DMS153 treated with DMSO at 0.1 percent for 48 hours (cell line): ENCODE data around the gene KRT12.
"Not testable (repeated sequence)": the region's sequence is repeated elsewhere in the genome, so short reads cannot be mapped to it uniquely, and the experiment has no call there.

Experiments
- DNase-seq: peaks from one replicate; lab custom pipeline; 2025; ENCODE audit not compliant: unreplicated experiment; lab: John Stamatoyannopoulos, UW

Gene KRT12

DNA sequence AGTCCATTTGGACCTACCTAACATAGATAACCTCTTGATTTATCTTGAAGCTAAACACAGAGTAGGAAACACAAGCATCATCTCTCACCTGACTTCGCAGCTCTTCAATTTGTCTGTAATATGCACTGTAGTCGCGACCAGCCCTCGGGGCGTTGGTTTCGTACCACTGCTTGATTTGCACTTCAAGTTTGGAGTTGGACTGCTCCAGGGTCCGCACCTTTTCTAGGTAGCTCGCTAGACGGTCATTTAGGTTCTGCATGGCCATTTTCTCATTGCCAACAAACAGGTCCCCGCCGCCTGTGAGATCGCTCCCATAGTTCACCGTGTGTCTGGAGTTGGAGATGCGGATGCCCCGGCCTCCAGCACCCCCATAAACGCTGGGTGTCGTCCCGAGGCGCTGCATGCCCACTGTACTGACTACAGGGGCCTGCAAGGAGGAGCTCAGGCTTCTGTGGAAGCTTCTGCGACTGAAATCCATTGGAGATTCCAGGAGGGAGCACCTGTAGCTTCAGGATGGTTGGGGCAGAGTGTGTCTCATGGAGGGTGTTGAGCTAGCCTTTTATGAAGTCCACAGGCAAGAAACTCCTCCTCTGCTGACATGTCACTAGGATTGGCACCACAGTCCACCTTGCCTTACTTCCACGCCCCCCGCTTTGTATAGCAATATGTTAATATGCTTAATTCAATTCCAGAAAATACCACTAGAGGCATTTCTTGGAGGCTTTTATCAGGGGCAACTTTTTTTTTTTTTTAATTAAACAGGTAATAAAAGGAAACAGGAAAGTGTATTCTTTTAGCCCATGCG is 17.9 kb upstream of the KRT12 start, which contains the start of gene KRT20:
Gene KRT20 (minus strand): TSS at position 535 of the 805 bp plus-strand sequence. CDS start 57 bp downstream, at position 478.
- no peak for DNase-seq

- no peak for DNase-seq
Measured at GRCh38 chr17:40883626-40884334, 16.8 kb upstream of the KRT12 start.

DNA sequence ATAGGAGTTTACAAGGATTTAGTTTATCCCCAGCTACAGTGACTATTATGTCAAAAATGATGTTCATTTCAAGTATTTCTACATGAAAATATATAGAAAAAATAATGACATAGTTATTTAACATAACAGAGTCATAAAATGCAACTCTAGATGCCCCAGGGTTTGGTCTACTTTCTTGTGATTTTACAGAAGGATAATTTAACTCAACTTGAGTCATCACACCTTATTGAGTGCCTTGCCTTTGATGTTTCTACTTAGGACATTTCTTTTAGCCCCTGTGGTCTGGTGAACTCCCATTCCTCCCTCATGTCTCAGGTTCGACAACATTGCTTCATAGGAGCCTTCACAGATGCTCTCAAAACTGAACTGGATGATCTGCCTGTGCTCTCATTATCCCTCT is 16.0 kb upstream of the KRT12 start:
- DNase-seq: no peak

- DNase-seq: no peak
Measured at GRCh38 chr17:40879026-40879425, 12.0 kb upstream of the KRT12 start.

DNA sequence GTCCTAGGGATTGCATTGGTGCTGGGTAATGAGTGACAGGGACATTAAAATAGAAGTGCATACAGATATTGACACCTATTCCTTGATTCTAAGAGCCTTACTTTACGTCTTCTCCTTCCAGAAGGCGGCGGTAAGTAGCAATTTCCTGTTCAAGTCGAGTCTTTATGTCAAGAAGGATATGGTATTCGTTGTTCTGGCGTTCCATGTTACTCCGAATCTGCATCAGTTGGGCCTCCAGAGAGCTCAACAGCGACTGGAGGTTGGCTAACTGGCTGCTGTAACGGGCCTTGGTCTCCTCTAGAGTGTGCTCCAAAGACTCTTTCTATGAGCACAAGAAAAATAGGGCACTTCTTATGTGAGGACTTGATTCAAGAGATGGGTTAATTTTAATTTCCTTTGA is 11.0 kb upstream of the KRT12 start:
- DNase-seq: no peak

DNA sequence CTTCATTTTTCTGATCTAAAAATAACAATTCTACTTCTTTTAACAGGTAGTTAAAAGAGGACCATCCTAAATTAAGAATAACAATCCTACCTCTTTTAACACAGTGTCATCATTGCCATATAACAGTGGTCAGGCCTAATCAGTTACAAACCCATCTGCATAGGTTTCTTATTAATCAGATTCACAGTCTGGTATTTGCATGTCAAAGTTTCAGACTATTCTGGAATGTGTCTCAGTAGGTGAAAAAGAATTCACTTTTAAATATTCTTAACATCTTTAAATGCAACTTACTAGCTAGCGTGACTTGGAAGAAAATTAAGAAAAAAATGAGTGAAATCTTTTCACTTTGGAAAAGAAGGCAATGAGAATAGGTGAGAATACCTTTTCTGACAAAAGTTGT is 6.8 kb upstream of the KRT12 start:
- no peak for DNase-seq

GRCh38 chr17:40873255-40873654 is 6.2 kb upstream of the KRT12 start:
- DNase-seq: no peak

- DNase-seq: no peak
Measured at GRCh38 chr17:40872416-40872815, 5.4 kb upstream of the KRT12 start.

- DNase-seq: no peak
Measured at GRCh38 chr17:40871316-40871715, 4.3 kb upstream of the KRT12 start.

DNA sequence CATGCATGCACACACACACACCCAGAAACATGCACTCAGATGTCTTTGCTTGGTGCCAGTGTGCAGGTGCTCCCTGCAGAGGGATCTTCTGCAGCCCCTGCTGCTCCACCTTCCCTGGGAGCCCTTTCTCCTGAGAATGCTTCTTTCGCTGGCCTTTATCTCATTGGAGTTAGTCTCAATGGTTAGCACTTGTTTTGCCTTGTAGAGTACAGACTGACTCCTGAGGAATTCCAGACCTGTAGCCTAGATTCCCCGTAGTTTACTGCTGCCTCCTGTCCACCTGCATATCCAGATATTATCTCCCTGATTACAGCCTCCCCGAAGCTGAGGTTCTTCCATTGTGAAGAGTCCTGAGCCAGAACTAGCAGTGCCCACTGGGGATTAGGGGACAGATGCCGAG is 3.1 kb upstream of the KRT12 start:
- no peak for DNase-seq

- no peak for DNase-seq
Measured at GRCh38 chr17:40864661-40865390, 2.2 kb downstream of the KRT12 start.

- no peak for DNase-seq
Measured at GRCh38 chr17:40862985-40863733, 3.9 kb downstream of the KRT12 start.

DNA sequence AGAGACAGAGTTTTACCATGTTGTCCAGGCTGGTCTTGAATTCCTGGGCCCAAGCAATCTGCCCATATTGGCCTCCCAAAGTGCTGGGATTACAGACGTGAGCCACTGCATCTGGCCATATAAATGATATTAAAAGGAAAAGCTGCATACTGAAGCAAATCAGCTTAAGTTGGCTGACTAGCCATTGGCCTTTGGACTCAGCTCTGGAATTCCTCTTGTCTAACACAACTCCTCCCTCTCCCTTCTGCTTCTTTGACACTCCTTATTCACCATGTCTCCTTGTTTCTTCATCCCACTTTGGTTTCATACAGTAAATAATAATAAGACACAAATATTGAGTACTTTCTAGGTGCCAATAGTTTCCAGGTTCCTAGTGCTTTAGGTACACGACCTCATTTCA is 7.5 kb downstream of the KRT12 start:
- DNase-seq: no peak

DNA sequence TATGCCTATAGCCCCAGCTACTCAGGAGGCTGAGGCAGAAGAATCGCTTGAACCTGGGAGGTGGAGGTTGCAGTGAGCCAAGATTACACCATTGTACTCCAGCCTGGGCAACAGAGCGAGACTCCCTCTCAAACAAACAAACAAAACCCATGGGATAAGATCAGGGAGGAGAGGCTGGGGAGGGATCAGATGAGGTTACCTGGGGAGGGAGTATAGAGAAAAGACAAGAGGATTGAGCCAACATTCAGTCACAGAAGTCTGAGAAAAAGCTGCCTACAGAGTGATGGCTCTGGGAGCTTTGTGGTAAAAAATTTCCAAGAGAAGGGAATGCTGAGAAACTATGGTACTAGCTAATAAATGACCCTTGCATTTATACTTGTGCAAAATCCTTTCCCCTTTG is 8.4 kb downstream of the KRT12 start:
- not testable (repeated sequence) for DNase-seq

DNA sequence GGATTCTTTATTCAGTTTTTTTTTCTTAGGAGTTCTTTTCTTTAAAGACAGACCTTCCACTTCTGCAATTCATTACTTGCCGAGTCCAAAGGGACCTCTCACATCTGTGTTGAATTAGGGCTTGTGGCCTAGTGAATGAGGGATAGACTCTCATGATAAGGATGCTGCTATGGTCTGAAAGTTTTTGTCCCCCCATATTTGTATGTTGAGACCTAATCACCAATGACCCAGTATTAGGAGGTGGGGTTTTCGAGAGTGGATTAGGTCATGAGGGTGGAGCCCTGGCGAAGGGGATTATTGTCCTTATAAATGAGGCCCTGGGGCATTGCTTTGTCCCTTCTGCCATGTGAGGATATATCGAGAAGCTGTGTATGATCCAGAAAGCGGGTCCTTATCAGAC is 9.5 kb downstream of the KRT12 start:
- no peak for DNase-seq

DNA sequence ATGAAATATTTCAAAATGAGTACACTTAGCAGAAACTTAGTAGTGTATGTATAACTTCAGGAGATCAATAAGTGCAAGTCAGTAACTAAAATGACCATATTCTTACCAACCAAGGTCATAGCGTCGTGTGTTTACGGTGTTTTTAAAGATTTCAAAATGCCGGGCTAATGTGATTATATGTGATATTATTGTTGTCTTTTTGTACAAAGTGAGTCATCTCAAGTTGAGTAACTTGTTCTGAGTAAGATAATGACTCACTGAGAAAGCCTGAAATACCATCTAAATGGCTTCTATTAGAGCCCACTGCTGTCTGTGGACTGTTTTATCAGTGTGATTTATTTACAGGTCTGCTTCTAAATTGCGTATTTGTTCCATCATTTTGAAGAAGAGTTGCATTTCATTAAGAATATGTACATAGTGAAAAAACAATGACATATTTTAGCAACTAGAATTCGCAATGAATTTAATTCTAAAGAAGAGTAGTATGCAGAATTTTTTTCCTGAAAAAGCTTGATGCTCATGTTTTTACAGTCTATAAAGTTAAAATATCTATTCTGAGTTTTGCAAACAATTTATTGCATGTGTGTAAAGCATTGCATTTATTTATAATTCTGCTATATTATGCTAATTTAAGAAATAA is 12.7 kb downstream of the KRT12 start:
- no peak for DNase-seq

DNA sequence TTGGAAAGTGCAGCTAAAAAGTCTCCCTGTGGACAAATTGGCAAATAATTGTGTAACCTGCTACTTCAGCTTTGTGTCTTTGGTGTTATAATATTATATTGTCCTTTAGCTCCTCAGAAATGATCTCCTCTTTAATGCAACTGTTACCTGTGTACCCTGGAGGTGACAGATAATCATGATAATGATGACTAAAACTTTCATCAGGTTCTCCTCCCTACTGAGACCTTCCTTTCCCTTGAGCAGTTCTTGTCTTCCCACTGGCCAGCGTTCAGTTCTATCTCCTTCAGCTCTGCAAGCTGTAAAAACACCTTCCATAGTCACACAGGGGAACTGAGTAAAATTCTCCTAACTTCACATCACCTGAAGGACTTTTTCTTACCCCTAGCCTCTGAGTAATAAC is 14.7 kb downstream of the KRT12 start:
- DNase-seq: no peak

DNA sequence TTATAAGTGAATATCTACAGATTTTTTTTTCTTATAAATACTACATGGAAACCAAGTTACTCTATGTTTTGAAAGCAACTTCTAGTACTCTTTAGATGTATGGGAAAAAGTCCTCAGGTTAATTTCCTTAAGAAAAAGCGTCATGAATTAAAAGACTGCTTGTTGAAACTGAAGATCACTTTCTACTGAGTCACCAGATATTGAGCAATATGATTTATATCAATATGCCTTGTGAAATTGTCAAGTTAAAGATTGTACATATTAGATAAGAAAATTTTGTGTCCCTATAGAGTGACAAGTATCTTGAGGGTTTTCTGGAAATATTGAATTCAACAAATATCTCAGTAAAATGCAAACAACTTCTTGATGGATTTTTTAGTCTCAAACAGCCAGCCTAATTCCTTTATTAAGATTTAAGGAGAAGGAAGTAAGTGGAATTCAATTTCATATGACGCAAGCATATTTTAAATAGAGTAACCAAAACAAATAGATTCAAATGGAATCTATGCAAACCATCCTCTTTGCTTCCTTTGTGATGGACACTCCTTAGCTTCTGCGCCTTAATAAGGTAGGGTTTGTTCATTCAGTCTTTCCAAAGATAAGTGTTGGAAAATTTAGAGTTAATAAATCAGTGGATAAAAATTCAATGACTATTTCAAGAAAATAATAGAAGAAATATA is 16.6 kb downstream of the KRT12 start:
- DNase-seq: no peak

DNA sequence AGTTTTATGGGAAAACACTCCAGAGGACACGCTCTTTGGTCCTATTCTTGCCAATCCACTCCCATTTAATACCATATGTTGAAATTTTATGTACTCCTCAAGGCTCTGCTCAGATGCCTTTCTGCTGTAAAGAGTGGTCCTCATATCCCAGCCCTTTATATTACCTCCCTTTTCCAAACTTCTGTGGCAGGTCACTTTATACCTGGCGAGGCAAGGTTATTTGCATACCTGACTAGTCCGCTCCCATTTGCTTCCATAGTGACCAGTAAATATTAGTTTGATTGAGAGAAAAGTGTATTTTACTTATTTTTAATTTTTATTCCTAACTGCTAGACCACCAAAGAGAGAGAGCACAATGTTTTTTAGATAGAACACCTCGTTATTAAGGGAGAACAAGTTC is 17.3 kb downstream of the KRT12 start:
- no peak for DNase-seq

GRCh38 chr17:40848583-40849235 is 18.3 kb downstream of the KRT12 start:
- no peak for DNase-seq
